ENCODE measurements around the gene DAB1. TPM values are rescaled to one million over a fixed set of nuclear protein-coding genes. Genes with fewer than 3 reads are reported as not detected.

Gene DAB1
- total and polyA plus RNA-seq, 10 of the 15 experiments (the other 5 are each of a cell fraction or from before 2014, with no cell fraction given), result 0.02 to 0.10 (median 0.03) TPM; not detected in 5

GRCh38 chr1:57179001-57179400 is 244.9 kb downstream of the DAB1 start:
- ChIA-PET RAD21 (ENCODE audit: unreplicated experiment) (no interaction called here), POLR2A (no interaction called here), SMC1A (ENCODE audit: uncharacterized antibody, unreplicated experiment) (no interaction called here), CTCF (no interaction called here)
- H3K27ac ChIP-seq (ENCODE audit: control insufficient read depth, insufficient read depth), result no peak overlapping the region
- in situ Hi-C loops (cut with MboI), result no loop called here
- no peaks in the 10 kb centered on the region for H3K4me1 ChIP-seq (ENCODE audit: control insufficient read depth, insufficient read depth, low read length)
- DNase-seq (ENCODE audit: low read depth, low spot score) (no peak), FAIRE-seq (no peak), ATAC-seq (no peak)
- H3K9me3 ChIP-seq (replicated peaks; ENCODE audit: control insufficient read depth, insufficient read depth, low read length), result no peaks in the 10 kb centered on the region
- no peak overlapping the region for H3K4me3 ChIP-seq
- H3K9ac ChIP-seq (ENCODE audit: control insufficient read depth, insufficient read depth, low read length), result no peak overlapping the region
- H3K4me2 ChIP-seq (ENCODE audit: control insufficient read depth, insufficient read depth), result no peak overlapping the region
- H3K36me3 ChIP-seq (ENCODE audit: control insufficient read depth in 2 of 2, insufficient read depth in 2 of 2, low read length in 1 of 2), result no peaks in the 10 kb centered on the region
- no peaks in the 10 kb centered on the region for H3K27me3 ChIP-seq (replicated peaks in 1 of 2; ENCODE audit: control insufficient read depth in 2 of 2, insufficient read depth in 2 of 2, low read length in 1 of 2)
- H4K20me1 ChIP-seq (ENCODE audit: control insufficient read depth, insufficient read depth), result no peaks in the 10 kb centered on the region
- H2AFZ ChIP-seq (ENCODE audit: control insufficient read depth, low read depth, low read length), result no peak overlapping the region
- intact Hi-C loops (cut with micrococcal nuclease; ENCODE audit: unreplicated experiment), result no loop called here
- 18% methylated on average over 4 of the region's 4 CpGs for WGBS (ENCODE audit: insufficient coverage, insufficient replicate concordance, low lambda C conversion rate, missing lambda C conversion rate)
- no TSS peak for BruUV-seq (replicated peaks)
- no peaks in the 10 kb centered on the region for H3K79me2 ChIP-seq (ENCODE audit: control insufficient read depth, insufficient read depth, low read length)
- TF ChIP-seq POU2F2 (IDR thresholded peaks at IDR 0.05; ENCODE audit: borderline replicate concordance, low read depth, low read length) (no peak), NFYA (IDR thresholded peaks at IDR 0.05; ENCODE audit: borderline replicate concordance, low read depth, low read length) (no peak), NRF1 (conservative IDR thresholded peaks at IDR 0.05; ENCODE audit: low read depth, low read length) (no peak), IKZF2 (IDR thresholded peaks at IDR 0.05) (no peak), CHD1 (IDR thresholded peaks at IDR 0.05; ENCODE audit: low read depth, low read length) (no peak), ZNF384 (IDR thresholded peaks at IDR 0.05; ENCODE audit: borderline replicate concordance, low read depth, low read length) (no peak), IRF5 (IDR thresholded peaks at IDR 0.05; ENCODE audit: borderline replicate concordance) (no peak), ZBTB11 (CRISPR knock-in tag; IDR thresholded peaks at IDR 0.05) (no peak), SMC3 (IDR thresholded peaks at IDR 0.05; ENCODE audit: borderline replicate concordance, low read length) (no peak), FOS (IDR thresholded peaks at IDR 0.05; ENCODE audit: borderline replicate concordance, extremely low read depth, insufficient read length) (no peak), ZNF274 (IDR thresholded peaks at IDR 0.05; ENCODE audit: insufficient read depth, insufficient read length) (no peak), ATF2 (IDR thresholded peaks at IDR 0.05; ENCODE audit: low read length) (no peak)
- TF ChIP-seq, protein P1, sequence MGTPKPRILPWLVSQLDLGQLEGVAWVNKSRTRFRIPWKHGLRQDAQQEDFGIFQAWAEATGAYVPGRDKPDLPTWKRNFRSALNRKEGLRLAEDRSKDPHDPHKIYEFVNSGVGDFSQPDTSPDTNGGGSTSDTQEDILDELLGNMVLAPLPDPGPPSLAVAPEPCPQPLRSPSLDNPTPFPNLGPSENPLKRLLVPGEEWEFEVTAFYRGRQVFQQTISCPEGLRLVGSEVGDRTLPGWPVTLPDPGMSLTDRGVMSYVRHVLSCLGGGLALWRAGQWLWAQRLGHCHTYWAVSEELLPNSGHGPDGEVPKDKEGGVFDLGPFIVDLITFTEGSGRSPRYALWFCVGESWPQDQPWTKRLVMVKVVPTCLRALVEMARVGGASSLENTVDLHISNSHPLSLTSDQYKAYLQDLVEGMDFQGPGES (IDR thresholded peaks at IDR 0.05), result no peak
- TF ChIP-seq, protein P2, sequence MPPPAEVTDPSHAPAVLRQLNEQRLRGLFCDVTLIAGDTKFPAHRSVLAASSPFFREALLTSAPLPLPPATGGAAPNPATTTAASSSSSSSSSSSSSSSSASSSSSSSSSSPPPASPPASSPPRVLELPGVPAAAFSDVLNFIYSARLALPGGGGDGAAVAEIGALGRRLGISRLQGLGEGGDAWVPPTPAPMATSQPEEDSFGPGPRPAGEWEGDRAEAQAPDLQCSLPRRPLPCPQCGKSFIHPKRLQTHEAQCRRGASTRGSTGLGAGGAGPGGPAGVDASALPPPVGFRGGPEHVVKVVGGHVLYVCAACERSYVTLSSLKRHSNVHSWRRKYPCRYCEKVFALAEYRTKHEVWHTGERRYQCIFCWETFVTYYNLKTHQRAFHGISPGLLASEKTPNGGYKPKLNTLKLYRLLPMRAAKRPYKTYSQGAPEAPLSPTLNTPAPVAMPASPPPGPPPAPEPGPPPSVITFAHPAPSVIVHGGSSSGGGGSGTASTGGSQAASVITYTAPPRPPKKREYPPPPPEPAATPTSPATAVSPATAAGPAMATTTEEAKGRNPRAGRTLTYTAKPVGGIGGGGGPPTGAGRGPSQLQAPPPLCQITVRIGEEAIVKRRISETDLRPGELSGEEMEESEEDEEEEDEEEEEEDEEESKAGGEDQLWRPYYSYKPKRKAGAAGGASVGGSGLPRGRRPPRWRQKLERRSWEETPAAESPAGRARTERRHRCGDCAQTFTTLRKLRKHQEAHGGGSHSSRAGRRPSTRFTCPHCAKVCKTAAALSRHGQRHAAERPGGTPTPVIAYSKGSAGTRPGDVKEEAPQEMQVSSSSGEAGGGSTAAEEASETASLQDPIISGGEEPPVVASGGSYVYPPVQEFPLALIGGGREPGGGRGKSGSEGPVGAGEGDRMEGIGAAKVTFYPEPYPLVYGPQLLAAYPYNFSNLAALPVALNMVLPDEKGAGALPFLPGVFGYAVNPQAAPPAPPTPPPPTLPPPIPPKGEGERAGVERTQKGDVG (CRISPR knock-in tag; IDR thresholded peaks at IDR 0.05), result no peak
